ENCODE results near the gene FAM210A. TPM values are rescaled to one million over a fixed set of nuclear protein-coding genes. Genes with fewer than 3 reads are reported as not detected.

Gene FAM210A
- total RNA-seq, 3 donors from 2014 or later: 7.7 to 15.1 (median 10.5) TPM

GRCh38 chr18:13618760-13619438 lies 107.5 kb downstream of the FAM210A start:
- no peak for DNase-seq (ENCODE audit: low spot score in 2 of 2)

DNA sequence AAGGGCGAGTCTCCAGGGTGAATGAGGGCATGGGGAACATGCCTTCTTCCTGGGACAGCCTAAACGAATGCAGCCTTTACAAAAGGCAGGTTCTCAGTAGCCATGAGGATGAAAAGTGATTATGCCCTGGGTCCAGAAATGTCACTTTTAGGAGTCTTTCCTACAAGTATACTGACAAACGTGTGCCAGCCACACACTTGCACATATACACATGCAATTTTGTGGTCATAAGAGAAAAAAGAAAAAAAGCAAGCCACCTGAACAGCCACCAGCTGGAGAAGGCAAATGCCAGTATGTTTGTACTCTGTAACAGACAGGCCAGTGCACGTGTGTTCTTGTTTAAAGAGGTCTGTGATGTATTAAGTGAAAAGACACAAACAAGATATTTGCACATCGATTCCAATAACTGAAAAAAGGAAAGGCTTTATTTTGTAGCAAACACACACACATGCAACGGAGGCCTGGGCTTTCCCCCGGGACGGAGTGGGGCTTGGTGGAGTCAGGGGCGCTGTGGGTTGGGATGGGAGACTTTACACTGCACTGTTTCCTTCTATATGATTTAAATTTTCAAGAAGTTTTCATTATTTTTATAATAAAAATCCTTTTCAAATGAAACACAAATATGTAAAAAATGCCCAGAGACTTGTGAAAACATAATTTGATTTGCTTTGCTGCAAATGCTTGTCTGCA lies 108.4 kb downstream of the FAM210A start:
- TF ChIP-seq POLR2A (IDR thresholded peaks at IDR 0.05) (no peak), POLR2AphosphoS5 (IDR thresholded peaks at IDR 0.05) (no peak)
- TF ChIP-seq, protein P1, sequence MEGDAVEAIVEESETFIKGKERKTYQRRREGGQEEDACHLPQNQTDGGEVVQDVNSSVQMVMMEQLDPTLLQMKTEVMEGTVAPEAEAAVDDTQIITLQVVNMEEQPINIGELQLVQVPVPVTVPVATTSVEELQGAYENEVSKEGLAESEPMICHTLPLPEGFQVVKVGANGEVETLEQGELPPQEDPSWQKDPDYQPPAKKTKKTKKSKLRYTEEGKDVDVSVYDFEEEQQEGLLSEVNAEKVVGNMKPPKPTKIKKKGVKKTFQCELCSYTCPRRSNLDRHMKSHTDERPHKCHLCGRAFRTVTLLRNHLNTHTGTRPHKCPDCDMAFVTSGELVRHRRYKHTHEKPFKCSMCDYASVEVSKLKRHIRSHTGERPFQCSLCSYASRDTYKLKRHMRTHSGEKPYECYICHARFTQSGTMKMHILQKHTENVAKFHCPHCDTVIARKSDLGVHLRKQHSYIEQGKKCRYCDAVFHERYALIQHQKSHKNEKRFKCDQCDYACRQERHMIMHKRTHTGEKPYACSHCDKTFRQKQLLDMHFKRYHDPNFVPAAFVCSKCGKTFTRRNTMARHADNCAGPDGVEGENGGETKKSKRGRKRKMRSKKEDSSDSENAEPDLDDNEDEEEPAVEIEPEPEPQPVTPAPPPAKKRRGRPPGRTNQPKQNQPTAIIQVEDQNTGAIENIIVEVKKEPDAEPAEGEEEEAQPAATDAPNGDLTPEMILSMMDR (IDR thresholded peaks at IDR 0.05): no peak
- Histone ChIP-seq H3K36me3 (no peaks in the 10 kb centered on the region), H3K4me1 (no peaks in the 10 kb centered on the region), H3K4me3 (no peak overlapping the region), H3K27me3 (no peaks in the 10 kb centered on the region), H3K27ac (no peak overlapping the region), H3K9me3 (no peaks in the 10 kb centered on the region)
- no peak for DNase-seq (ENCODE audit: low spot score in 2 of 2)
- intact Hi-C loops (cut with DNase I; ENCODE audit: low total_unique reads): no loop called here

More at GRCh38 chr18:13618760-13619438, 107.5 kb downstream of the FAM210A start:
- intact Hi-C loops (cut with DNase I; ENCODE audit: low total_unique reads): no loop called here
- TF ChIP-seq, protein P1 (IDR thresholded peaks at IDR 0.05): no peak
- no peak for TF ChIP-seq POLR2A (IDR thresholded peaks at IDR 0.05)
- Histone ChIP-seq H3K27ac (no peak overlapping the region), H3K36me3 (no peaks in the 10 kb centered on the region), H3K27me3 (no peaks in the 10 kb centered on the region), H3K9me3 (no peaks in the 10 kb centered on the region), H3K4me3 (no peak overlapping the region), H3K4me1 (no peaks in the 10 kb centered on the region)

GRCh38 chr18:13616525-13617035 lies 109.8 kb downstream of the FAM210A start:
- Histone ChIP-seq H3K4me1 (no peaks in the 10 kb centered on the region), H3K36me3 (no peaks in the 10 kb centered on the region), H3K27me3 (no peaks in the 10 kb centered on the region), H3K4me3 (no peak overlapping the region), H3K27ac (no peak overlapping the region), H3K9me3 (no peaks in the 10 kb centered on the region)
- TF ChIP-seq POLR2A (IDR thresholded peaks at IDR 0.05): no peak
- TF ChIP-seq POLR2AphosphoS5 (IDR thresholded peaks at IDR 0.05): no peak
- TF ChIP-seq, protein P1 (IDR thresholded peaks at IDR 0.05): no peak
- intact Hi-C loops (cut with DNase I; ENCODE audit: low total_unique reads): no loop called here
- DNase-seq (ENCODE audit: low spot score in 2 of 2): no peak

GRCh38 chr18:13616041-13616440 lies 110.3 kb downstream of the FAM210A start:
- DNase-seq (ENCODE audit: low spot score in 2 of 2): no peak
- no peak overlapping the region for H3K27ac ChIP-seq
- H3K4me1 ChIP-seq: no peaks in the 10 kb centered on the region
- no peak overlapping the region for H3K4me3 ChIP-seq
- no peaks in the 10 kb centered on the region for H3K36me3 ChIP-seq
- TF ChIP-seq, protein P1 (IDR thresholded peaks at IDR 0.05): no peak
- TF ChIP-seq POLR2AphosphoS5 (IDR thresholded peaks at IDR 0.05) (no peak), POLR2A (IDR thresholded peaks at IDR 0.05) (no peak)
- H3K27me3 ChIP-seq: no peaks in the 10 kb centered on the region
- no peaks in the 10 kb centered on the region for H3K9me3 ChIP-seq
- intact Hi-C loops (cut with DNase I; ENCODE audit: low total_unique reads): no loop called here

- H3K4me1 ChIP-seq: peaks cover 0 to 1% of the 10 kb centered on the region in 2 donors
- intact Hi-C loops (cut with DNase I; ENCODE audit: low total_unique reads): no loop called here
- no peaks in the 10 kb centered on the region for H3K36me3 ChIP-seq
- no peak overlapping the region for H3K4me3 ChIP-seq
- no peaks in the 10 kb centered on the region for H3K9me3 ChIP-seq
- peak overlapping the region in 1 of 2 donors; percentile 33 for H3K27ac ChIP-seq
- no peaks in the 10 kb centered on the region for H3K27me3 ChIP-seq
- DNase-seq (ENCODE audit: low spot score in 2 of 2): no peak
- TF ChIP-seq, protein P1 (IDR thresholded peaks at IDR 0.05): no peak
- no peak for TF ChIP-seq POLR2AphosphoS5 (IDR thresholded peaks at IDR 0.05)
- TF ChIP-seq POLR2A (IDR thresholded peaks at IDR 0.05): no peak
These were observed 110.9 kb downstream of the FAM210A start for GRCh38 chr18:13615432-13615861.
